Skin epidermis (tissue), 12 donors: ENCODE data around the gene ZNF512B.
"Not testable (repeated sequence)": the region's sequence is repeated elsewhere in the genome, so short reads cannot be mapped to it uniquely, and the experiment has no call there.

Source experiments
- H3K27ac ChIP-seq, 21 experiments: fragments of 200-600 bp; sonication (generic) in 11 of 21; one replicate each; pipeline ENCODE4 v1.5.0; 2020; ENCODE audit warnings: mild to moderate bottlenecking in 3 of 21, inconsistent platforms in 2 of 21, moderate library complexity in 2 of 21
- H3K4me3 ChIP-seq, 7 experiments: fragments of 200-600 bp; sonication (generic) in 2 of 7; one replicate each; pipeline ENCODE4 v1.5.0; 2020; ENCODE audit warnings: inconsistent platforms in 2 of 7, mild to moderate bottlenecking in 2 of 7, moderate library complexity in 1 of 7

Gene ZNF512B

DNA sequence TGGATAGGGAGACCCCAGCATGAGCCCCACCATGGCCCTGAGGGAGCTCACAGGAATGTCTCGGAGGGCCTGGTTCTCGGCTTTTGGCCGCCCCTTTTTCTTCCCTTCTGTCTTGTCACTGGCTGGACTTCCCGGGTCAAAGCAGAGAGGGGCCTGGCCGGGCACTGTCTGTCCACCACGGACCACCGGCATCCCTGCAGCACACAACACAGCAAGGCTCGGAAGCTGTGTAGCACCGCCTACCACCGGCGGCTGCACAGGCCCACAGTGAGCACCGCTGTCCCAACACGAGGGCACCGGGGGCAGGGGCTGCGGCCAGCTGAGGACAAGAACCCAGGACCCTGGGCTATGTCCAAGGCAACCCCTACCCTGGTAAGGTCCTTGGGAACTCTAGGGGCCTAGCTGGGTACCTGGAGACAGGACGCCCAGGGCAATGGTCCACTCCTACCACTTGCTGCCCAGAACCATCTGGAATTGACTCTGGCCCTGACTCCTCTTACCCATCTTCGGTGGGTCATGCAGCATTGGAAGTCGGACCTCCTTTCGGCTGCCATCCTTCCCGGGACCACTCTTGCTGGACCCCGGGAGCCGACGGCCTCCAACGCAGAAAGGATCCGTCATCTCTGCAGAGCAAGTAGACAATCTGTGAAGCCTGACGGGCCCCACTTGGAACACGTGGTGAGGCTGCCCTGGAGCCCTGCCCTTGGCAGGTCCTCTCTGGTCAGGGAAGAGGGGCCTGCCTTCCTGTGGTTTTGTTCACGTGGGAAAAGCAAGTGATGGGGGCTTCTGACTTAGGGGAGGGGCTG is 2.2 kb downstream of the ZNF512B start:
- Histone ChIP-seq H3K27ac (peak overlapping the region in 1 of 21 experiments; percentile 71), H3K4me3 (no peak overlapping the region)

DNA sequence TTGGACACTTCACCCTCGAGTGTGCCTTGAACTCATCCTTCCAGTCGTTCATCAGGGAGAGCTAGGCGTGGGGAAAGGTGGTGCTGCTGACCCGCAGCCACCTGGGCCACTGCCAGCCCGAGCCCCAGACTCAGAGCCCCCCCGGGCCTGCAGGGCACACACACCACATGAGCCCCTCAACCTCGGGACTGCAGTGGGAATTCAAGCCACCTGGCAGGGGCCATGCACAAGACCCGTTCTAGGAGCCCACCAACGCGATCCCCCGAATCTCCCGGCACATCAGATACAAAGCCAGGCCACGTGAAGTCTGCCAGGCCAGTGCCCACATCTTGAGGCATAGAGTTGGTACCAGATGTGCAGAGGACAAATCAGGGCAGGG is 2.8 kb downstream of the ZNF512B start:
- Histone ChIP-seq H3K4me3 (no peak overlapping the region), H3K27ac (no peak overlapping the region)

DNA sequence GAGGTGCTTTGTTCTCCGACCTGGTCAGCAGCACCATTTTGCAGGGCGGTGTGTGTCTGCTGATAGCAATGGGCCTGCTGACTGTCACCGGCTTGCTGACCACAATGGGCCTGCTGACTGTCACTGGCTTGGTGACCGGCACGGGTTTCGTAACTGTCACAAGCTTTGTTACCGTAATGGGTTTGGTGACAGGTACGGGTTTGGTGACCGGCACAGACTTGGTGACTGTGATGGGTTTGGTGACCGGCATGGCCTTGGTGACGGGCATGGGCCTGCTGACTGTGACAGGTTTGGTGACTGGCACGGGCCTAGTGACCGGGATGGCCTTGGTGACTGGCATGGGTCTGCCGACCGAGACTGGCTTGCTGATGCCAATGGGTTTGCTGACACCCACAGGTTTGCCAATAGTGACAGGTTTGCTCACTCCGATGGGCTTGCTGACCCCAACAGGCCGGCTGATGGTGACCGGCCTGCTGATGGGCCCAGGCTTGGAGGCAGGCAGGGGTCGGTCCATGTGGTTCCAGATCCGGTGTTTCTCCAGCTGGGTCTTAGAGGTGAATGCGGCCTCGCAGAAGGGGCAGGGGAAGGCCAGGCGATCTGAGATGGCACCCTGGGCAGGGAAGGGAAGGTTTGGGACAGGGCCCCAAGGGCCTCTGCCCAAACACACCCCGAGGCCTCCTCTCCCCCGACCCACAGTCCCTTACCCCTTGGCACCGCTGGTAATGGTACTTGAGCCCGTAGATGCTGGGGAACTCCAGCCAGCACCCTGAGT is 3.4 kb downstream of the ZNF512B start:
- Histone ChIP-seq H3K4me3 (no peak overlapping the region), H3K27ac (no peak overlapping the region)

DNA sequence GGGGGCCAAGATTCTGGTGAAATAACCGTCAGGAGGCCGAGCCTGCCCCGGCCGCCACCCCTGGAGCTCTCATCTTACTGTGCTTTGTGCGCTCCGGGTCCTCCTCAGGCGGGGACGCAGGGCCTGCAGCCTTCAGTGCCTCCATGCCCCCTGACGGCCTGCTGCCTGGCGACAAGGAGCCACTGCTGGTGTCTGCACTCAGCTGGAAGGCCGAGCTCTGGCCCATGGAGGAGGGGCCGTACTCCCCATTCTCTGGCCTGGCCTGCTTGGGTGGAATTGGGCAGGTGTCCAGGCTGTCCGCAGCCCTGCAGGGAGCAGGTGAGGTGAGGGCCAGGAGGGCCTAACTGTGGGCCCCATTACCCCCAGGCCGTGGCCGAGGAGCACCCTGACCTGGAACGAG is 5.3 kb downstream of the ZNF512B start:
- no peak overlapping the region for H3K27ac ChIP-seq
- no peak overlapping the region for H3K4me3 ChIP-seq

DNA sequence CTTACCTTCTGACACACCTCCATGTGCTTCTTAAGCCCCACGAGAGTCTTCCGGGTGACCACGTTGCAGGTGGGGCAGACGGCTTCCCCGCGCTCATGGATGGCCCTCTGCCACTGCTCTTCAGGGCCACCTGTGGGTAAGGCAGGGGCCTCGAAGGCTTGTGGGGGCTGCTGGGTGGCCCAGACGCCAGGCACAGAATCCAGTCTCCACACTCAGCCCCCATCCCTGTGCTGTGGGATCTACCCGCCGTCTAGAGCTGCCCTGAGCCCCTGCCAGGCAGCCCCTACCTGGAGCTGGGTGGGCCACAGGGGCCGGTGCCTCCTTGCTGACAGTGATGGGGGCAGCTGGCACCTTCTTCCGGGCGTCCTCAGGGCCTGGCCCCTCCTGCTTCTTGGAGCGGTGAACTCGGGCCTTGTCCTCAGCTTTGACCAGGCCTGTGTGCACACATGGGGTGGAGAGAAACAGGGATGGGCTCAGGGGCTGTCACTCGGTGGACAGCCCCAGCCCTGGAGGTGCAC is 5.9 kb downstream of the ZNF512B start:
- no peak overlapping the region for H3K4me3 ChIP-seq

DNA sequence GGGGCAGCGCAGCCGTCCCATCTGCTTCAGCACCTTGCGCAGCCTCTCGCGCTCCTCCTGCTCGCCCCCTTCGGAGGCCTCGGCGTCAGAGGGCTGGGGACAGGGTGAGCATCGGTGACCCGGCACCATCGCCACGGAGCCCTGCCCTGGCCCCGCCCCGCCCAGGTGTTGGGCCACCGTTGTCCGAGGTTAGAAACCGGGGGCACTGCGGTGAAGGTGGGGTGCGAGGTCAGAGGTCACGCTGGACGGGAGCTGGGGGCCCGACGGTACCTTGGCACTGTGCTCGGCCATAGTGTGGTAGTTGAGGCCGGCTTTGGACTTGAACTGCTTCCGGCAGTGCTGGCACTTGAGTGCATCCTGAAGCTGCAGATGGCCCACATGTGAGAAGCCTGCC is 6.4 kb downstream of the ZNF512B start:
- Histone ChIP-seq H3K27ac (no peak overlapping the region), H3K4me3 (no peak overlapping the region)

More for the DNA sequence above, 5.9 kb downstream of the ZNF512B start:
- H3K27ac ChIP-seq, result no peak overlapping the region

DNA sequence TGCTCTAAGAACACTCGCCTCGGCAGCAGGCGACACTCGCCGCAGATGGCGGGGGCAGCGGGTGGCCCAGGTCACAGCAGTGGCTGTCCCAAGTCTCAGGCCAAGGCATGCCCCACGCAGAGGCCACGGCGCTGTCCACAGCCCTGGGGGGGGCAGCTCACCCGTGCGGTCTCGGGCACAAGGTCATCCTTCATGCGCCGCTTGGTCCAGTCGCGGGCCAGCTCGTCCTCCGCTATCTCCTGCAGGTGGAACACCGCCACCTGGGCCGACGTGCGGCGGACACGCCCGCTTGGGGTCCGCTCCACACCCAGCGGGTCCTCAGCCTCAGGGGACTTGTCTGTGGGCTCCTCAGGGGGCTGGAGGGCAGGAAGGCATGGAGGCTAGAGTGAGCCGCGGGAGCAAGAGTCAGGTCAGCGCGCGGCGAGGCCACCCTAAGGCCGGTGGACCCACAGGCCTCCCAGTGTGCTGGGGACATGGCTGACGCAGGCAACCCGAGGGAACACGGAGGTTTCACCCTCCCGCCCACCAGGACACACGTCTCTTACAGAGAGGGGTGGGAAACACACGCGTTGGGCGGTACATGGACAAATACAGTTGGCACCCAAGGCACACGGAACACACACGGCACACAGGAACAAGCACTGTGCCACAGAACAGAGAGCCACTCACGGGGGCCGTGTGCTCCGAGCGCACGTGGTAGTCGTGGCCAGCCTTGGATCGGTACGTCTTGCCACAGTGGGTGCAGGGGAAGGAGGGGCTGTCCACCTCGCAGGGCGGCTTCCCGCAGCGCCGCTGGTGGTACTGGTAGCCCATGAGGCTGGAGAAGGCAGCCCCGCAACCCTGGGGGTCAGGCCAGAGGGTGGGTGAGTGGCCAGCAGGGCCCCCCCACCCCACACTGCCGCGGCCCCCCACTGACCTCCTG is 7.0 kb downstream of the ZNF512B start:
- no peak overlapping the region for H3K27ac ChIP-seq
- H3K4me3 ChIP-seq, result no peak overlapping the region

DNA sequence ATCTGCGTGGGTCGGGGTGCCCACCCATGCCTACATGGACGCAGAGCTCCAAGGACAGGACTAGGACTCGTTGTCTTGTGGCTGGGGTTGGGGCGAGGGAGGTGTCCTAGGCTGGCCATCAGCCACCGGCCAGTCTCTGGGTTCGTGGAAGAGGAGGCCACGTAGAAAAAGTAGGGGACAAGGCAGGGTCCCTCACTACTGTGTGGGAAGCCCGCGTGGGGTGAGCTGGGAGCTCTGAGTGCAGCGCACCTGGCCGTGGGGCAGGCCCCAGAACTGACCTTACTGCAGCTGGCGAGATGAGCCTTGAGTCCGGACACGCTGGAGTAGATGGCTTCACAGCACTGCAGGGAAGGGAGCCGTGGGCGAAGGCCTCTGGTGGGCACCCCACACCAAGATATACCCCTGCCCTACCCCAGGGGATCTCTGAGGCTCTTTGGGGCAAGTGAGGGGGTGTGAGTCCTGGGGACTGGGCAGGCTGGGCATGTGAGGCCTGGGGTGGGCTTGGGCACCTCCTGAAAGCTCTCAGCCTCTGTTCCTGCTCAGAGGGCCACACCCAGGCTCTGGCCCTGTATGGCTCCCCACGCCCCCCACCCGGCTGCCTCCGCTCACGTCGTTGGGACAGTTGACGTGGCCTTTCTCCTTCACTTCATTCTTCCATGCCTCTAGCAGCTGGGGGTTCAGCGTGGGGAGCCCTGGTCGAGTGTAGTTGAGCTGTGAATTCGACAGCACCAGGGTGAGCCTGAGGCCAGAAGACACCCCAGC is 7.9 kb downstream of the ZNF512B start:
- H3K4me3 ChIP-seq, result no peak overlapping the region

DNA sequence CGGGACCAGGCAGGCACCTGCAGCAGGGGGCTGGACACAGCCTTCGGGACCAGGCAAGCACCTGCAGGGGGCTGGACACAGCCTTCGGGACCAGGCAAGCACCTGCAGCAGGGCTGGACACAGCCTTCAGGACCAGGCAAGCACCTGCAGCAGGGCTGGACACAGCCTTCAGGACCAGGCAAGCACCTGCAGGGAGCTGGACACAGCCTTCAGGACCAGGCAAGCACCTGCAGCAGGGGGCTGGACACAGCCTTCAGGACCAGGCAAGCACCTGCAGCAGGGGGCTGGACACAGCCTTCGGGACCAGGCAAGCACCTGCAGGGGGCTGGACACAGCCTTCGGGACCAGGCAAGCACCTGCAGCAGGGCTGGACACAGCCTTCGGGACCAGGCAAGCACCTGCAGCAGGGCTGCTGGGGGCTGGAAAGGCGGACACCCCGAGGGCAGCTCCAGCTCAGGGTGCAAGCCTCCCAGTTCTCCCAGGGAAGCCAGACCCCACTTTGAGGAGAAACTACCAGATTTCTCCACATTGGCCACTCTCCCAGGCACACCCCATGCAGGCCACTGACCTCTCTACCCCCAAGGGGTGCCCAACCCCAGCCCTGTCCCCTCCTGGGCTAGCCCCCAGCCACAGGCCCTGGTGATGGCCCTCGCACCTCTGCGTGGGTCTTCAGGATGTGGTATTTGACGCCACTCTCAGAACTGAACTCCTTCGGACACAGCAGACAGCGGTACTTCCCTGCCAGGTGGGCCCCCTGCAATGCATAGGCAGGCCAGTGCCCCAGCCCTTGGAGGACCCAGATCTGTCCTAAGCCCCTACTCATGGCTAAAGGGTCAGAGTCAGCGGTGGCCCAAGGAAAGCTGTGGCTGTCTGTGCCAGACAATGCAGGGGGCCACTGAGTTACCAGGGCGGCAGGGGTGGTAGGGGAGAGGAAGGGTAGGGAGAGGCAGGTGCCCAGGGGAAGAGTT is 8.8 kb downstream of the ZNF512B start:
- H3K4me3 ChIP-seq, H3K27ac ChIP-seq: not testable (repeated sequence)

More for the DNA sequence above, 7.9 kb downstream of the ZNF512B start:
- H3K27ac ChIP-seq, result no peak overlapping the region

DNA sequence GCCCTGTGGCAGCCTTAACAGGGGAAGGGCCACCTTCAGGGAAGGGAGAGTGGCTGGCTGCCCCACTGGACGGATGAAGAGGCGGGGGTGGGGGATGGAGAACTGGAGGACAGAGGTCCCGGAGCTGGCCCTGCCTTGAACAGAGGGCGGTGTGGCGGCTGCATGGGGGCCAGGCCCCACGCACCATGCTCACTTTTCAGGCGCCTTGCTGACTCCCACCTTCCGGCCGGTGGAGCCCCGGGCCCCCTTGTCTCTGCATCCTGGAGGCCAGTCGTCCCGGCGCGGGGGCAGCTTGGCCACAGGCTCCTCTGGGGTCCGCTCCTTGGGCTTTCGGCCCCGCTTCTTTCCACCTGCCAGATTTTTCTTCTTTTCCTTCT is 10.0 kb downstream of the ZNF512B start:
- H3K27ac ChIP-seq, result no peak overlapping the region
- no peak overlapping the region for H3K4me3 ChIP-seq

DNA sequence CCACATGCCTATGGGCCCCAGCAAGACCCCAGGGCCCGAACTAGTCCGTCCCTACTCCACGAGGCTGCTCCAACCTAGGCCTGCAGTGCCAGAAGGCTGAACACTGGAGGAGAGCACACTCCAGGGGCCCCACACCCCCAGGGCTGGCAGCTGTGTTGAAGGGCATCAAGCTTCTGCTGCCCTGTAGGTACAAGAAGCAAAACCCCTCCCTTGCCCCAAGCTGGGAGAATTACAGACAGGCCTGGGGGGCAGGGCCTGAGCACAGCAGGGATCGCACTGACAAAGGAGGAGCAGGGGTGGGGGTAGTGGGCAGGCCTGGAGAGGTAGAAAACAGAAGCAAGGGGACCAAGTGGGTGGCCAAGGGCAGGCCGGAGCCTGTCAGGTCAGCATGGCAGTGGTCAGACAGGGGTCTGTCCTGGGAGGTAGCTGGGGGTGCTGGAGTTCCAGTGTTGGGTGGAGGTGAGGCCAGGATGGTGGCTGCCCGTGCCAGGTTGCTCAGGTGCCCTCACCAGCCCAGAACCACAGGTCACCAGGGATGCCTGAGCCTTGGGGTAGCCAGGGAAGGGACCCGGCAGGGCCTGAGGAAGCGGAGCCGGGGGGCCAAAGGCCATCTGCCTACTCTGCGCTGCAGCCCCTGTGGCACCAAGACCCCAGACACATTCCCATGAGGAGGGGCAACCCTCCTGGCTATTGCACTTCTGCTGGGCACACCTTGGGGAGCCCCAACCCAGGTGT is 10.6 kb downstream of the ZNF512B start:
- Histone ChIP-seq H3K4me3 (no peak overlapping the region), H3K27ac (peak overlapping the region in 1 of 21 experiments; percentile 26)

DNA sequence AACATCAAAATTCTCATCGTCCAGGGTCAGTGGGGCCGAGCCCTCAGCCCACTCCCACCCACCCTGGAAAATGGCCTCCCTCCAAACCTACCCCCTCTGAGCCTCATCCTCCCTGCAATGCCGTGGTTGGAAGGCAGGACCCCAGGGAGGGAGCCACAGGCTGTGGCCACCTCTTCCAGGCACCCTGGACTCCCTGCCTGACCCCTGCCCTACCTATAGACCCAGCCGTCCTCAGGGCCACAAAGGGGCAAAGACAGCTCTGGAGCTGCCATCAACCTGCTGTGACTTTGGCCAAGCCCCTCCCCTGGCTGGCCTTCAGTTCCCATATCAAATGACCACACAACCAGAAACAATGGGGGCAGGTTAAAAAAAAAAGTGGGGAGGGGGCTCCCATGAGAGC is 11.3 kb downstream of the ZNF512B start:
- no peak overlapping the region for H3K4me3 ChIP-seq
- H3K27ac ChIP-seq, result peak overlapping the region in 7 of 21 experiments; percentile 64 to 97 (median 92)

DNA sequence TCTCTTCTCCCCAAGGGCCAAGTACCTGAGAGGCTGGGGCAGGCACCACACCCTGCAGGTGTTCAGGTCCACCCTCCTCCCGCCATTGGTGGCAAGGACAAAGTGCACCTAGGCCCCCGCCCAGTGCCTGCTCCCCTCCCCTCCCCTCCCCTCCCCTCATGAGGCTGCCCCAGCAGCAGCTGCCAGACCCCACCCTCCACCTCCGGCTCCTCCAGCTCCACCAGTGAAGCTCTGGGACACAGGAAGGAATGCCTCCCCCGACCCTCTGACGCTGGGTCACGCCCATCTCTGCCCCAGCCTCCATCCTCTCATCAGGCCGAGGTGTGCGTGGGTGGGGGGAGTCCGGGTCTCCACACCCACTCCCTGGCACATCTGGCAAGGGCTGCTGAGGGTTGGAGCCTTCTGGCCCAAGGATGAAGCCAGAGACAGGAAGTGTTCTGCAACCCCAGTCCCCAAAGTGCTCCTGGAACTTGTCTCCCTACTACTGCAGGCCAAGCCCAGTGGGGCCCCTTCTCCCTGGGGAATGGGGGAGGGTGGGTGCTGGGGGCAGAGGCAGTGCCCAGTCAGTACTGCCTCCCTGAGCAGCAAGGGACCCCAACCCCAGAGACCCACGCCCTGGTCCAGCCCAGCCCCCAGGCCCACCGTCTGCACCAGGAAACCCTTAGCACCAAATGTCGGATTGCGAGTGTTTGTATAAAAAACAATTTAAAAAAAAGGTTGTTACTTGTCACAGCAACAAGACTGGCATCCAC is 11.9 kb downstream of the ZNF512B start:
- H3K4me3 ChIP-seq, result peak overlapping the region in 1 of 7 experiments; percentile 72
- H3K27ac ChIP-seq, result peak overlapping the region in 19 of 21 experiments; percentile 14 to 97 (median 76)

DNA sequence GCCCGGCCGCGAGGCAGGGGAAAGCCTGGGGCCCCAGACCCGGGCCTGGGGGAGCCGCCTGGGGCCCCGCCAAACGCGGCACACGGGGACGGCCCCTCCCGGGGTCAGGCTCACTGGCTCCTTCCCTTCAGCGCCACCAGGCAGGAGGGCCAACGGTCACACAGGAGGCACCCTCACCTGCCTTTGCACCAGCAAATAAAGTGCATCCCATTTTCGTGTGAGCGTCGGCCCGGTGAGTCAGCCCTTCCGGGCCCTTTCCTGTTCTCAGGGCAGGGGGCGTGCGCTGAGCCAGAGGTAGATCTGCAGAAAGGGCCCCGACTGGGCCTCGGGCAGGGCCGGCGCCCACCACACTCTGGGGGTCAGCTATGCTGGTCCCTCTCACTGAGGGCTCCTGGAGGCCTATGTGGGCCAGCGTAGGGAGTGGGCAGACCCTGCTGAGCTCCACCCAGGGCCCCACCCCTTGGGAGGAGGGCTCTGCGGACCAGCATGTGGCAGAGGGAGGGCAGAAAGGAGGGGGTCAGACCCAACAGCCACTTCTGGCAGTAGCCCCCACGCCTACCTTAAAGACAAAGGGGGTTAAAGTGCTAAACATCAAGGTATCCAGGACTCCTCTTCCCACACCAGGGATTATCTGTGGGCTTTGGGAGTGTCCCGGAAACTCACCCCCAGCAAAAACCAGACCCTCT is 12.6 kb downstream of the ZNF512B start:
- H3K27ac ChIP-seq, result peak overlapping the region in 20 of 21 experiments; percentile 14 to 97 (median 76)
- peak overlapping the region; percentile 72 to 93 (median 79) for H3K4me3 ChIP-seq

DNA sequence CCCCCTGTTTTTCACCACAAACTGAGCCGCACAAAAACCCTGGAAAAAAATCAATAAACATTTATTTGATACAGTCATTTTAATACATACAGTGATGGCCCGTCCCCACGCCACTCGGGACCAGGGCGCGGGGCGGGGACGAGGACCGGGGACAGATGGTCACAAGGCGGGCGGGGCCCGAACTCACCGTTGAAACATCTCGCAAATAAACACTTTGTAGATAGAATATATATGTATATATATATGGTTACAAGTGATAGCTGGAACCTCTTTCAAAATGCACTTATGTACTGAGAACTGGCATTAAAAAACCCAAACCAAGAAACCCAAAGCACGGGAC is 13.1 kb downstream of the ZNF512B start:
- H3K27ac ChIP-seq, result peak overlapping the region in 20 of 21 experiments; percentile 14 to 97 (median 76)
- H3K4me3 ChIP-seq, result peak overlapping the region; percentile 72 to 93 (median 79)
